Transverse colon (tissue), 4 donors: Measurements from ENCODE around the gene CIAO1. TPM values are rescaled to one million over a fixed set of nuclear protein-coding genes. Genes with fewer than 3 reads are reported as not detected.
A peak's percentile ranks its signal among the peaks of the same experiment; 100 is the strongest.

Source experiments
- DNase-seq: peaks from one replicate; pipeline ENCODE4 v3.0.0-alpha.2; 2019
- H3K27ac ChIP-seq, 4 donors: fragments of 200-600 bp; sonication (generic); 2 replicates each; pipeline ENCODE4 v1.5.1; 2016 to 2018; ENCODE audit warnings: inconsistent platforms in 4 of 4
- H3K27me3 ChIP-seq: fragments of 200-600 bp; sonication (generic); 2 replicates; pipeline ENCODE4 v1.5.1; 2017; ENCODE audit warnings: inconsistent platforms
- H3K36me3 ChIP-seq, 4 donors: fragments of 200-600 bp; sonication (generic); 2 replicates each; pipeline ENCODE4 v1.5.1; 2017 to 2019; ENCODE audit warnings: inconsistent platforms in 4 of 4
- H3K4me1 ChIP-seq, 4 donors: fragments of 200-600 bp; sonication (generic); 2 replicates each; pipeline ENCODE4 v1.5.1; 2017 to 2020; ENCODE audit warnings: inconsistent platforms in 4 of 4
- H3K4me3 ChIP-seq, 4 donors: fragments of 200-600 bp; sonication (generic); 1 replicate in 1 of 4; 2 replicates in 3 of 4; pipeline versions ENCODE4 v1.5.1 to v1.6.1; 2017 to 2019; ENCODE audit warnings: inconsistent platforms in 4 of 4
- H3K9me3 ChIP-seq, 2 donors: fragments of 200-600 bp; sonication (generic); 2 replicates each; pipeline ENCODE4 v1.5.1; 2017 to 2019; ENCODE audit warnings: inconsistent platforms in 2 of 2
- EP300 ChIP-seq: sonication (generic); formaldehyde crosslinking; IDR thresholded peaks from one replicate; pipeline ENCODE4 v1.6.1; 2017; ENCODE audit warnings: antibody characterized with exemption, low read depth
- POLR2A ChIP-seq: fragments of 450-650 bp; IDR thresholded peaks from one replicate; pipeline ENCODE4 v1.6.1; 2016; ENCODE audit warnings: antibody characterized with exemption, mild to moderate bottlenecking, moderate library complexity
- POLR2AphosphoS5 ChIP-seq, 3 donors: sonication (generic); formaldehyde crosslinking; IDR thresholded peaks; one replicate each; pipeline ENCODE4 v1.6.1; 2016; ENCODE audit warnings: antibody characterized with exemption in 3 of 3
- WGBS, 2 donors: methylation state at CpG; one replicate each; pipeline ENCODE4 v1.1.5; 2018; ENCODE audit warnings: low coverage in 1 of 2; 5-methylcytosine and 5-hydroxymethylcytosine counted together
- in situ Hi-C, 4 donors: fragments of 200-750 bp; cut with MboI; loops; one replicate each; pipeline versions ENCODE4 v1.15.0 to v1.15.1; 2017; ENCODE audit warnings: low sequenced_read_pairs in 3 of 4, low pct_ligation_motif_present in 1 of 4, low pct_unique_long_range_greater_than_20kb in 1 of 4
- intact Hi-C: fragments of 100-400 bp; cut with DNase I; formaldehyde crosslinking; loops from one replicate; pipeline ENCODE4 v1.15.1; 2023; ENCODE audit warnings: low total_unique reads
- total RNA-seq, 4 donors: library from RNA; depleted of rRNA; stranded (reverse); fragments of >200 nt; gene quantifications; one replicate each; pipeline ENCODE4 v1.1.0, GENCODE V29; 2016
- TF ChIP-seq, protein P1 (sequence below), 5 experiments: fragments of 200-600 bp in 3 of 5; fragments of 450-650 bp in 2 of 5; sonication (generic) in 3 of 5; IDR thresholded peaks; 1 replicate in 2 of 5; 2 replicates in 3 of 5; pipeline ENCODE4 v1.5.1; 2016 to 2017; ENCODE audit warnings: antibody characterized with exemption in 5 of 5, inconsistent platforms in 3 of 5, mild to moderate bottlenecking in 2 of 5, moderate library complexity in 1 of 5

Gene CIAO1
- total RNA-seq, 4 donors from 2014 or later = 114 to 220 (median 143) TPM

DNA sequence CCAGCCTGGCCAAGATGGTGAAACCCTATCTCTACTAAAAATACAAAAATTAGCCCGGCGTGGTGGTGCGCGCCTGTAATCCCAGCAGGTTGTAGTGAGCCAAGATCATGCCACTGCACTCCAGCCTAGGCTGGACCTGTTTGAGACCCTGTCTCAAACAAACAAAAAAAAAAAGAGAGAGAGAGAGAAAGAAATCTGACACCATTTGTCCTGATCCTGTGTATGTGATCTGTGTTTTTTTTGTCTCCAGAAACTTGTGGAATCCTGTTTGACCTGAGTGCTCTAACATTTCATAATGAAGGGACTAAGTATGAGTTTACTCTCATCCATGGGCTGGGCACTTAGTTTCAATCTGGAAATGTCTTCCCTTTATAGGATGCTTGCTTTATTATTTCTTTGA is 52.7 kb downstream of the CIAO1 start:
- in situ Hi-C loops (loop anchor here in 1 of 4 donors (25.0 kb wide), 1 partner anchor 194 kb away; the partner anchor contains the start of gene NEURL3), intact Hi-C loops (no loop called here)
- Histone ChIP-seq H3K9me3 (no peaks in the 10 kb centered on the region), H3K27ac (no peak overlapping the region), H3K4me3 (no peak overlapping the region), H3K4me1 (peaks cover 0 to 16% (median 13%) of the 10 kb centered on the region in 4 donors), H3K27me3 (peaks cover 70% of the 10 kb centered on the region), H3K36me3 (no peaks in the 10 kb centered on the region)
- 100% methylated on average over 4 of the region's 4 CpGs; no CpG with 5 or more reads in 1 of the 2 donors for WGBS, 2 donors
- TF ChIP-seq, protein P1, sequence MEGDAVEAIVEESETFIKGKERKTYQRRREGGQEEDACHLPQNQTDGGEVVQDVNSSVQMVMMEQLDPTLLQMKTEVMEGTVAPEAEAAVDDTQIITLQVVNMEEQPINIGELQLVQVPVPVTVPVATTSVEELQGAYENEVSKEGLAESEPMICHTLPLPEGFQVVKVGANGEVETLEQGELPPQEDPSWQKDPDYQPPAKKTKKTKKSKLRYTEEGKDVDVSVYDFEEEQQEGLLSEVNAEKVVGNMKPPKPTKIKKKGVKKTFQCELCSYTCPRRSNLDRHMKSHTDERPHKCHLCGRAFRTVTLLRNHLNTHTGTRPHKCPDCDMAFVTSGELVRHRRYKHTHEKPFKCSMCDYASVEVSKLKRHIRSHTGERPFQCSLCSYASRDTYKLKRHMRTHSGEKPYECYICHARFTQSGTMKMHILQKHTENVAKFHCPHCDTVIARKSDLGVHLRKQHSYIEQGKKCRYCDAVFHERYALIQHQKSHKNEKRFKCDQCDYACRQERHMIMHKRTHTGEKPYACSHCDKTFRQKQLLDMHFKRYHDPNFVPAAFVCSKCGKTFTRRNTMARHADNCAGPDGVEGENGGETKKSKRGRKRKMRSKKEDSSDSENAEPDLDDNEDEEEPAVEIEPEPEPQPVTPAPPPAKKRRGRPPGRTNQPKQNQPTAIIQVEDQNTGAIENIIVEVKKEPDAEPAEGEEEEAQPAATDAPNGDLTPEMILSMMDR (IDR thresholded peaks at IDR 0.05) = no peak
- no peak for DNase-seq

- TF ChIP-seq POLR2AphosphoS5 (IDR thresholded peaks at IDR 0.05) = no peak
- TF ChIP-seq EP300 = no peak
- intact Hi-C loops (no loop called here), in situ Hi-C loops (loop anchor here in 1 of 4 donors (25.0 kb wide), 1 partner anchor 193 kb away; the partner anchor contains the start of gene NEURL3)
- H3K36me3 ChIP-seq = no peaks in the 10 kb centered on the region
- H3K27me3 ChIP-seq = peaks cover 73% of the 10 kb centered on the region
- WGBS, 2 donors = 94% methylated on average over 1 of the region's 1 CpG; no CpG with 5 or more reads in 1 of the 2 donors
- no peak overlapping the region for H3K4me3 ChIP-seq
- no peak overlapping the region for H3K27ac ChIP-seq
- H3K4me1 ChIP-seq = peaks cover 0 to 16% (median 13%) of the 10 kb centered on the region in 4 donors
- no peak for DNase-seq
- no peaks in the 10 kb centered on the region for H3K9me3 ChIP-seq
Observed at GRCh38 chr2:96319396-96319795, 53.4 kb downstream of the CIAO1 start.

- no peak for DNase-seq
- intact Hi-C loops = no loop called here
- Histone ChIP-seq H3K9me3 (no peaks in the 10 kb centered on the region), H3K36me3 (no peaks in the 10 kb centered on the region), H3K4me3 (peak overlapping the region in 1 of 4 donors; percentile 70), H3K27ac (peak overlapping the region in 1 of 4 donors; percentile 69), H3K27me3 (peaks cover 81% of the 10 kb centered on the region), H3K4me1 (peaks cover 0 to 21% (median 16%) of the 10 kb centered on the region in 4 donors)
- 91 to 97% methylated on average over 3 of the region's 3 CpGs for WGBS, 2 donors
- in situ Hi-C loops = loop anchor here in 1 of 4 donors (25.0 kb wide), 1 partner anchor 192 kb away; the partner anchor contains the start of gene NEURL3
- no peak for TF ChIP-seq EP300
- no peak for TF ChIP-seq POLR2A
- no peak for TF ChIP-seq POLR2AphosphoS5 (IDR thresholded peaks at IDR 0.05)
- TF ChIP-seq, protein P1 (IDR thresholded peaks at IDR 0.05) = no peak
Observed at GRCh38 chr2:96320326-96320725, 54.3 kb downstream of the CIAO1 start.

DNA sequence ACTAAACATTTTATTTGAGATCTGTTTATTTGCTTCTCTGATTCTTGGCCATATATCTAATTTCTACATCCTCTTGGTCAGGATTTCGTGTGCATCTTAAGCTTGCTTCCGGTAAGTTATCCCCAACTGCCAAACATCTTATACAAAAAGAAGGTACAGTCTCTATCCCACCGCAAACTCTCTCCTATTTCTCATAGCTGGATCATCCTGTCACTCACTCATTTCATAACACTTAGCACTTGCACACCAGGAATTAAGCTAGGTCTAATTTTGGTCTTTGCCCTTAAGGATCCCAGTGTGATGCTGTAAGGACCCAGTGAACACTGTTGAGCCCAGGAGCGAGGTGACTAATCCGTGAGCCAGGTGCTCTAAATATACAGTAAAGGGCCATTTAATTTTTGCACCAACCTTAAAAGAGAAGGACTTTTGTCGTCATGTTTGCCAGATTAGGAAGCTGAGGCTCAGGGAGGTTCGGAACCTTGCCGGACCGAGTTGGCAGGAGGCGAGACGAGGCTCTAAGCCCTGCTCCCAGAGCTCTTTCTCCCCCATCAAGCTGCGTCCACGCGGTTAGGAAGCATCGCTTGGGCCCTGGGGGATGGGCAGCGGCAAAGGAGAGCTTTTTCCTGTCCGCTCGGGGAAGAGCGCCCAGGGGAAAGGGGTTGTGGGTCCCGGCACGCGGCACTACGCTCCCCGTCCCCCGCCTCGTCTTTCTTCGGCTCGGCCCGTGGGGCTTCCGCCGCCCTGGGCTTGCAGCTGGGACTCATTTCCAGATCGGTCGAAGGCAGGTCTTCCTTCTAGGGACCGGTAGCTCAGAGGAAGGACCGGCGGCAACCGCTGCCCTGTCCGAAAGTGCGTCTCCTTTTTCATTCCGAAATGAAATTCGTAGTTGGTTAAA is 55.0 kb downstream of the CIAO1 start:
- TF ChIP-seq, protein P1 (IDR thresholded peaks at IDR 0.05) = no peak
- no peak for TF ChIP-seq EP300
- no peak for TF ChIP-seq POLR2A
- TF ChIP-seq POLR2AphosphoS5 (IDR thresholded peaks at IDR 0.05) = no peak
- peaks cover 87% of the 10 kb centered on the region for H3K27me3 ChIP-seq
- no peaks in the 10 kb centered on the region for H3K9me3 ChIP-seq
- in situ Hi-C loops = loop anchor here in 1 of 4 donors (25.0 kb wide), 1 partner anchor 191 kb away; the partner anchor contains the start of gene NEURL3
- no peaks in the 10 kb centered on the region for H3K36me3 ChIP-seq
- intact Hi-C loops = no loop called here
- H3K4me1 ChIP-seq = peaks cover 0 to 27% (median 18%) of the 10 kb centered on the region in 4 donors
- peak overlapping the region; percentile 47 to 69 (median 64) for H3K27ac ChIP-seq
- H3K4me3 ChIP-seq = peak overlapping the region; percentile 24 to 70 (median 40)
- WGBS, 2 donors = 5 to 23% methylated on average over 6 to 41 of the region's 41 CpGs
- peak; percentile 35 for DNase-seq

Other genes with a start within 250 kb of the CIAO1 start
- gene GPAT2, start 231.3 kb upstream of the CIAO1 start, total RNA-seq = 1 to 10 TPM; 1.4 to 3.7 (median 2.7) TPM
- gene ADRA2B, start 149.7 kb upstream of the CIAO1 start, total RNA-seq = under 1 TPM in 2 of 4 donors, not detected in 2; 0.27 to 0.32 TPM
- gene ASTL, start 127.7 kb upstream of the CIAO1 start, total RNA-seq = under 1 TPM in 1 of 4 donors, not detected in 3; 0.95 TPM
- 10 to 100 TPM in 1 of 4 donors, 1 to 10 TPM in 2, not detected in 1; 1.6 to 25.1 (median 9.1) TPM for gene DUSP2, start 120.8 kb upstream of the CIAO1 start, total RNA-seq
- gene STARD7, start 57.4 kb upstream of the CIAO1 start, total RNA-seq = 100 to 1,000 TPM in 3 of 4 donors, 10 to 100 TPM in 1; 74.1 to 155 (median 139) TPM
- 100 to 1,000 TPM in 1 of 4 donors, 10 to 100 TPM in 3; 18.5 to 131 (median 82.0) TPM for gene TMEM127, start 228 bp upstream of the CIAO1 start, total RNA-seq
- gene SNRNP200, start 39.3 kb downstream of the CIAO1 start, total RNA-seq = 100 to 1,000 TPM in 1 of 4 donors, 10 to 100 TPM in 3; 81.4 to 106 (median 86.8) TPM
- gene ITPRIPL1, start 59.1 kb downstream of the CIAO1 start, total RNA-seq = 1 to 10 TPM in 1 of 4 donors, under 1 TPM in 2, not detected in 1; 0.41 to 2.6 (median 0.95) TPM
- 10 to 100 TPM in 1 of 4 donors, 1 to 10 TPM in 2, under 1 TPM in 1; 0.79 to 38.6 (median 1.8) TPM for gene NCAPH, start 69.5 kb downstream of the CIAO1 start, total RNA-seq
- gene NEURL3, start 239.1 kb downstream of the CIAO1 start, total RNA-seq = 1 to 10 TPM in 2 of 4 donors, under 1 TPM in 1, not detected in 1; 0.32 to 7.9 (median 7.0) TPM